Ovary (tissue), 1 donor: Measurements from ENCODE around the gene TBC1D1.

Source experiments
- EP300 ChIP-seq: sonication (generic); formaldehyde crosslinking; IDR thresholded peaks from one replicate; pipeline ENCODE4 v1.6.1; 2017; ENCODE audit warnings: antibody characterized with exemption
- POLR2A ChIP-seq: fragments of 450-650 bp; IDR thresholded peaks from one replicate; pipeline ENCODE4 v1.6.1; 2017; ENCODE audit warnings: antibody characterized with exemption, mild to moderate bottlenecking, moderate library complexity

GRCh38 chr4:38002451-38003071, 111.7 kb downstream of the TBC1D1 start:
- TF ChIP-seq EP300 (no peak), POLR2A (no peak)
